GM23248 (cell line): ENCODE results near the gene VWC2. TPM values are rescaled to one million over a fixed set of nuclear protein-coding genes. Genes with fewer than 3 reads are reported as not detected.

Experiments
- DNase-seq: peaks from one replicate; pipeline ENCODE4 v3.0.0-alpha.2; 2015
- H2AFZ ChIP-seq: fragments of 200-600 bp; sonication (generic); 2 replicates; pipeline ENCODE4 v1.6.1; 2016; ENCODE audit warnings: antibody characterized with exemption
- H3F3A ChIP-seq: fragments of 200-600 bp; sonication (generic); 2 replicates; pipeline ENCODE4 v1.6.1; 2016; ENCODE audit warnings: mild to moderate bottlenecking, antibody characterized with exemption, mixed run types; ENCODE audit not compliant: insufficient read depth
- H3K27ac ChIP-seq: fragments of 200-600 bp; sonication (generic); 2 replicates; pipeline ENCODE4 v1.5.1; 2016; ENCODE audit warnings: mild to moderate bottlenecking
- H3K27me3 ChIP-seq: fragments of 200-600 bp; sonication (generic); replicated peaks from 2 replicates; pipeline ENCODE4 v1.6.1; 2016; ENCODE audit warnings: mild to moderate bottlenecking; ENCODE audit not compliant: insufficient read depth
- H3K36me3 ChIP-seq: fragments of 200-600 bp; sonication (generic); 2 replicates; pipeline ENCODE4 v1.6.1; 2016; ENCODE audit warnings: low read depth, mild to moderate bottlenecking
- H3K4me1 ChIP-seq: fragments of 200-600 bp; sonication (generic); 2 replicates; pipeline ENCODE4 v1.6.1; 2016; ENCODE audit warnings: mild to moderate bottlenecking; ENCODE audit not compliant: insufficient read depth
- H3K4me2 ChIP-seq: fragments of 200-600 bp; sonication (generic); one replicate; pipeline ENCODE4 v1.6.1; 2016; ENCODE audit warnings: mild to moderate bottlenecking; ENCODE audit not compliant: unreplicated experiment
- H3K4me3 ChIP-seq: fragments of 200-600 bp; sonication (generic); 2 replicates; pipeline ENCODE4 v1.5.1; 2016; ENCODE audit warnings: mild to moderate bottlenecking
- H3K79me2 ChIP-seq: fragments of 200-600 bp; sonication (generic); 2 replicates; pipeline ENCODE4 v1.6.1; 2016; ENCODE audit warnings: mild to moderate bottlenecking; ENCODE audit not compliant: insufficient read depth
- H3K9ac ChIP-seq: fragments of 200-600 bp; sonication (generic); 2 replicates; pipeline ENCODE4 v1.6.1; 2016; ENCODE audit warnings: mild to moderate bottlenecking
- H3K9me2 ChIP-seq: fragments of 200-600 bp; sonication (generic); 2 replicates; pipeline ENCODE4 v1.6.1; 2016; ENCODE audit warnings: mixed run types, mild to moderate bottlenecking, moderate library complexity; ENCODE audit not compliant: insufficient read depth
- H3K9me3 ChIP-seq: fragments of 200-600 bp; sonication (generic); one replicate; pipeline ENCODE4 v1.6.1; 2017; ENCODE audit warnings: low read depth
- H4K20me1 ChIP-seq: fragments of 200-600 bp; sonication (generic); 2 replicates; pipeline ENCODE4 v1.6.0; 2016; ENCODE audit not compliant: insufficient read depth
- EZH2 ChIP-seq: fragments of 200-600 bp; sonication (generic); IDR thresholded peaks from 2 replicates; pipeline ENCODE4 v1.6.1; 2018; ENCODE audit warnings: antibody characterized with exemption, mild to moderate bottlenecking; ENCODE audit not compliant: insufficient read depth, poor library complexity, severe bottlenecking
- EZH2phosphoT487 ChIP-seq: fragments of 200-600 bp; sonication (generic); IDR thresholded peaks from 2 replicates; pipeline ENCODE4 v1.6.1; 2018; ENCODE audit warnings: antibody characterized with exemption, moderate library complexity, mild to moderate bottlenecking, low read depth; ENCODE audit not compliant: insufficient read depth
- WGBS, 2 experiments: methylation state at CpG; one replicate each; pipeline ENCODE4 v1.1.6; 2015 to 2017; ENCODE audit warnings: low lambda C conversion rate in 2 of 2, low coverage in 1 of 2; ENCODE audit errors: missing lambda C conversion rate in 2 of 2; 5-methylcytosine and 5-hydroxymethylcytosine counted together
- in situ Hi-C: fragments of 300-500 bp; cut with MboI; formaldehyde crosslinking; loops from 2 replicates; pipeline ENCODE4 v1.15.0; 2020
- polyA plus RNA-seq: library from polyadenylated mRNA; unstranded; fragments of >200 nt; fragmentation: Nextera tagmentation; extraction: Ambion mirVana; gene quantifications from 2 replicates; pipeline ENCODE4 v1.2.1, GENCODE V29; 2016
- total RNA-seq: library from RNA; depleted of rRNA; stranded (reverse); fragments of >200 nt; shearing (Covaris generic); gene quantifications from 2 replicates; pipeline ENCODE4 v1.2.3, GENCODE V29; 2014

The VWC2 gene
- total and polyA plus RNA-seq, 2 experiments from 2014 or later, result not detected

DNA sequence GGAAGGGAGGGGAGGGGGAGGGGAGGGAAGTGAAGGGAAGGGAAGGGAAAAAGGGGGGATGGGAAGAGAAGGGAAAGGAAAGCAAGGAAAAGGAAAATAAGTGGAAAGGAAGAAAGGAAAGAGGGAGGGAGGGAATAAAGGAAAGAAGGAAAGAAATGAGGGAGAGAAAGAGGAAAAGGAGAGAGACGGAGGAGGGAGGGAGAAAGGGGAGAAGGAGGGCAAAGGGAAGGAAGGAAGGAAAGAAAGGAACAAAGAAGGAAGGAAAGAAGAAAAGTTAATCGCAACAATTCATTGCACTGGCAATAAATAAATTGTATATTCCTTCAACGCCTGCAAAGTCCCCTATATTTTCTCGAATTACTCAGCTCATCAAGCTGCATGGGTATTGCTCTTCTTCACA lies 2.6 kb upstream of the VWC2 start:
- WGBS, 2 experiments, result 23 to 39% methylated on average over 4 of the region's 4 CpGs
- TF ChIP-seq EZH2 (no peak), EZH2phosphoT487 (no peak)
- Histone ChIP-seq H2AFZ (no peak overlapping the region), H3K9me3 (no peaks in the 10 kb centered on the region), H3K4me3 (no peak overlapping the region), H3K27ac (no peak overlapping the region), H3K36me3 (no peaks in the 10 kb centered on the region), H3K27me3 (peaks cover 28% of the 10 kb centered on the region), H3K9ac (no peak overlapping the region), H3K4me1 (no peaks in the 10 kb centered on the region), H3K79me2 (no peaks in the 10 kb centered on the region), H3F3A (no peaks in the 10 kb centered on the region), H4K20me1 (no peaks in the 10 kb centered on the region), H3K4me2 (no peak overlapping the region), H3K9me2 (no peaks in the 10 kb centered on the region)
- in situ Hi-C loops, result no loop called here
- no peak for DNase-seq

DNA sequence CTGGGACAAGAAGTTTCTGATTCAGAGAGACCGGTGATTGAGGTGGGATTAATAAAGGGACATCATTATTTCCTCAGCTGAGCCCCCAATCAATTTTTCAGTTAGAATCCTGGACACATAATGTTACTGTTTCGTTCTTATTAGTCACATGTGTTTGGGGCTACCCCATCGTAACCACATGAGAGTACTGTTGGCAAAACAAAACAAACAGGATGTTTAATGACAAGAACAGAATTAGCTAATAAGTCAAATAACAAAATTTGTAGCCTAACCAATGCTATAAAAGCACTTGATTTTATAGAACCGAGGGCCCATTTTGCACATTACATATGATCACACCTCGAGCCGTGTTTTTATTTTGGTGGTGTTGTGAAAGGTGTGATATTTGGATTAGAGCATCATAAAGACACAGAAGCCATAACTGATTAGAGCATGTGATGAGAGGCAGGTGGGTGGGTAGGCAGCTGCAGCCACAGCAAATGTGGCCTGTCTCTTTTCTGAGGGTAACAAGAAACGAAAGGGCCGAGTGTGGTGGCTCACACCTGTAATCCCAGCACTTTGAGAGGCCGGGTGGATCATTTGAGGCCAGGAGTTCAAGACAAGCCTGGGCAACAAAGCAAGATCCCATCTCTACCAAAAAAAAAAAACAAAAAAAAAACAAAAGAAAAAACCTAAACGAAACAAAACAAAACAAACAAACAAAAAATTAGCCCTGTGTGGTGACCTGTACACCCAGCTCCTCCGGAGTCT lies 1.8 kb upstream of the VWC2 start:
- H3K9me3 ChIP-seq, result no peaks in the 10 kb centered on the region
- H3K27me3 ChIP-seq, result peaks cover 36% of the 10 kb centered on the region
- H3K4me3 ChIP-seq, result no peak overlapping the region
- H3K9me2 ChIP-seq, result no peaks in the 10 kb centered on the region
- H3K4me1 ChIP-seq, result no peaks in the 10 kb centered on the region
- WGBS, 2 experiments, result 36 to 37% methylated on average over 11 of the region's 11 CpGs
- H4K20me1 ChIP-seq, result no peaks in the 10 kb centered on the region
- no peak for DNase-seq
- no peaks in the 10 kb centered on the region for H3K79me2 ChIP-seq
- H3K36me3 ChIP-seq, result no peaks in the 10 kb centered on the region
- no peak overlapping the region for H3K4me2 ChIP-seq
- H3F3A ChIP-seq, result no peaks in the 10 kb centered on the region
- no peak overlapping the region for H2AFZ ChIP-seq
- no peak overlapping the region for H3K27ac ChIP-seq
- TF ChIP-seq EZH2phosphoT487 (no peak), EZH2 (no peak)
- in situ Hi-C loops, result no loop called here
- no peak overlapping the region for H3K9ac ChIP-seq

DNA sequence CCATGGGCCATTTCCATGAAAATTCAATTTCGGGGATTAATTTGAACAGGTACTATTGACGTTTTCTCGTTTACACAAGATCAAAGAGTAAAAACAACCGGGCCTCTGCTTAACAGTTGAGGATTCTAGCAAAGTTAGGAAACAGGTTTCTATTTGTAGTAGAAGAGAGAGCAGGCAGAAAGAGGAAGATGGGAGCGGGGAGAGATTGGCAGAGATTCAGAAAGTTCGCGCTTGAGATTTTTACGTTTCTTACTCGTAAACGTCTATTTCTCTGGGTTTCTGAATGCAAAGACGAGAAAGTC lies 571 bp upstream of the VWC2 start:
- in situ Hi-C loops, result no loop called here
- H3K79me2 ChIP-seq, result no peaks in the 10 kb centered on the region

DNA sequence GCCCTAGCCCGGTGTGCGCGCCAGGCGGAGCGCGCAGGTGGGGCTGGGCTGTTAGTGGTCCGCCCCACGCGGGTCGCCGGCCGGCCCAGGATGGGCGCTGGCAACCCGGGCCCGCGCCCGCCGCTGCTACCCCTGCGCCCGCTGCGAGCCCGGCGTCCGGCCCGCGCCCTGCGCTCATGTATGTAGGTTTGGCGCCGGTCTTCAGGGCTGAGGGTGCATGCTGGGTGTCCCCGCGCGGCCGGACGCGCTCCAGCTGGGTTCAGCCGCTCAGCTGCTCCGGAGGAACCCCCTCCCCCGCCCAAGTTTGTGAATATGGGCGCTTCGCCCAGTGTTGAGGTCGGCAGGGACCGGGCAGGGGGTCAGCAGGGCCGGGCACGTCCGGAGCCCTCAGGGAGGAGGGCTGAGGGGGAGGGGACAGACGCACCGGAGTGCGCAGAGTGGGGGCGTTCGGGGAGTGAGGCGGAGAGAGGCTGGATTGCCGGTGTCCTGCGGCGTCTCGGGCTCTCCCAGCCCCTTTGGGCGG lies 559 bp downstream of the VWC2 start:
- Histone ChIP-seq H3K27ac (no peak overlapping the region), H3K36me3 (no peaks in the 10 kb centered on the region), H3K9me2 (no peaks in the 10 kb centered on the region), H2AFZ (no peak overlapping the region), H3K4me3 (no peak overlapping the region), H3K4me2 (no peak overlapping the region), H3K9ac (no peak overlapping the region), H3F3A (no peaks in the 10 kb centered on the region), H3K4me1 (no peaks in the 10 kb centered on the region), H3K79me2 (no peaks in the 10 kb centered on the region), H4K20me1 (no peaks in the 10 kb centered on the region), H3K9me3 (no peaks in the 10 kb centered on the region), H3K27me3 (peaks cover 40% of the 10 kb centered on the region)
- TF ChIP-seq EZH2phosphoT487 (no peak), EZH2 (no peak)
- no peak for DNase-seq
- in situ Hi-C loops, result no loop called here
- 5 to 10% methylated on average over 33 to 48 of the region's 56 CpGs for WGBS, 2 experiments

More for the DNA sequence above, 571 bp upstream of the VWC2 start:
- Histone ChIP-seq H3K36me3 (no peaks in the 10 kb centered on the region), H4K20me1 (no peaks in the 10 kb centered on the region), H3K4me3 (no peak overlapping the region), H3F3A (no peaks in the 10 kb centered on the region), H3K9ac (no peak overlapping the region), H3K27me3 (peaks cover 40% of the 10 kb centered on the region), H3K4me1 (no peaks in the 10 kb centered on the region), H3K9me3 (no peaks in the 10 kb centered on the region), H2AFZ (no peak overlapping the region), H3K27ac (no peak overlapping the region), H3K4me2 (no peak overlapping the region), H3K9me2 (no peaks in the 10 kb centered on the region)
- no peak for DNase-seq
- TF ChIP-seq EZH2phosphoT487, result no peak
- WGBS, 2 experiments, result 5 to 6% methylated on average over 11 of the region's 11 CpGs
